ENCODE data around the gene WRNIP1. TPM values are rescaled to one million over a fixed set of nuclear protein-coding genes. Genes with fewer than 3 reads are reported as not detected.

WRNIP1 gene
- total and polyA plus RNA-seq, 7 donors, result 41.0 to 56.6 (median 47.3) TPM

DNA sequence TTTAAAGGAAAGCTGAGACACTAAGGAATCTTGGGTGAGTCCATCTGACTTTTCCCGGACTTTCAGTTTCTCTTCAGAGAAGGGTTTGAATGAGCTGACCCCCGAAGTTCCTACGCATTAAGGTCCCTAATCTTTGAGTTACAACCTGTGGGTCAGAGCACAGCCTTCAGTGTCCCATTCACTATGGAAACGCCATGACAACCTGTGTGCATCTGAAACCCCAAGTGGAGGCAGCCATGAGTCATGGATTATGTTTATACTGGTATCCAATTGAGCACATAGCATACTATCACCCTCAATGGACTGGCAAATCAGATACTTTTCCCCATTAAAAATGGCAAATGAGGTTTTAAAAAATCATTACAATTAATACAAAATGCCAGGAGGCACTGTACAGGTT lies 25.9 kb upstream of the WRNIP1 start:
- no peak overlapping the region for H3K4me3 ChIP-seq
- intact Hi-C loops (cut with DNase I), result no loop called here

DNA sequence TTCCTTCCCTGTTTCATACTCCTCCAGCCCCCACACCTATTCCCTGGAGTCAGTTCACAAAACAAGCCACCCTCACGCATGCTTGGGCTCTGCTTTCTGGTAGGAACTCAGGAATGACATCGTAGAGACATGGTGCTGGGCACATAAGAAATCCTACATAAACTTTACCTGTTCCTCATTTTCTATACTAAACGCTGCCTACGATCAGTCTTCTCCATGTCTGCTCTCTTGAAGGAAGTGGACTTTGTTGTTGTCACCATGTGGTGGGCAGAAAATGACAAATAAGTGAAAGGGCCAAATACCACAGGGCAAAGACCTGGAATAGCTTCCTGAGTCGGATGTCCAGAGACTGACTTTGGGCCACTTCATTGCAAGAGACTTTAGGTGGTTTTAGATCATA lies 24.6 kb upstream of the WRNIP1 start:
- Histone ChIP-seq H3K27me3 (no peaks in the 10 kb centered on the region), H3K27ac (no peak overlapping the region), H3K4me1 (peaks cover 0 to 16% (median 4%) of the 10 kb centered on the region in 4 donors), H3K9me3 (no peaks in the 10 kb centered on the region), H3K36me3 (no peaks in the 10 kb centered on the region), H3K4me3 (no peak overlapping the region)
- intact Hi-C loops (cut with DNase I), result no loop called here
- 85 to 88% methylated on average over 5 of the region's 5 CpGs for WGBS, 2 donors
- TF ChIP-seq POLR2A (IDR thresholded peaks at IDR 0.05) (no peak), POLR2AphosphoS5 (IDR thresholded peaks at IDR 0.05) (no peak), EP300 (IDR thresholded peaks at IDR 0.05) (no peak)
- TF ChIP-seq, protein P1, sequence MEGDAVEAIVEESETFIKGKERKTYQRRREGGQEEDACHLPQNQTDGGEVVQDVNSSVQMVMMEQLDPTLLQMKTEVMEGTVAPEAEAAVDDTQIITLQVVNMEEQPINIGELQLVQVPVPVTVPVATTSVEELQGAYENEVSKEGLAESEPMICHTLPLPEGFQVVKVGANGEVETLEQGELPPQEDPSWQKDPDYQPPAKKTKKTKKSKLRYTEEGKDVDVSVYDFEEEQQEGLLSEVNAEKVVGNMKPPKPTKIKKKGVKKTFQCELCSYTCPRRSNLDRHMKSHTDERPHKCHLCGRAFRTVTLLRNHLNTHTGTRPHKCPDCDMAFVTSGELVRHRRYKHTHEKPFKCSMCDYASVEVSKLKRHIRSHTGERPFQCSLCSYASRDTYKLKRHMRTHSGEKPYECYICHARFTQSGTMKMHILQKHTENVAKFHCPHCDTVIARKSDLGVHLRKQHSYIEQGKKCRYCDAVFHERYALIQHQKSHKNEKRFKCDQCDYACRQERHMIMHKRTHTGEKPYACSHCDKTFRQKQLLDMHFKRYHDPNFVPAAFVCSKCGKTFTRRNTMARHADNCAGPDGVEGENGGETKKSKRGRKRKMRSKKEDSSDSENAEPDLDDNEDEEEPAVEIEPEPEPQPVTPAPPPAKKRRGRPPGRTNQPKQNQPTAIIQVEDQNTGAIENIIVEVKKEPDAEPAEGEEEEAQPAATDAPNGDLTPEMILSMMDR (IDR thresholded peaks at IDR 0.05), result no peak
- DNase-seq, result no peak

More for the DNA sequence above, 25.9 kb upstream of the WRNIP1 start:
- no peak overlapping the region for H3K27ac ChIP-seq
- H3K9me3 ChIP-seq, result no peaks in the 10 kb centered on the region
- H3K4me1 ChIP-seq, result peaks cover 0 to 12% (median 4%) of the 10 kb centered on the region in 4 donors
- 89 to 93% methylated on average over 4 of the region's 4 CpGs for WGBS, 2 donors
- H3K36me3 ChIP-seq, result no peaks in the 10 kb centered on the region
- TF ChIP-seq EP300 (IDR thresholded peaks at IDR 0.05) (no peak), POLR2AphosphoS5 (IDR thresholded peaks at IDR 0.05) (no peak), POLR2A (IDR thresholded peaks at IDR 0.05) (no peak)
- TF ChIP-seq, protein P1 (IDR thresholded peaks at IDR 0.05), result no peak
- no peak for DNase-seq
- no peaks in the 10 kb centered on the region for H3K27me3 ChIP-seq

DNA sequence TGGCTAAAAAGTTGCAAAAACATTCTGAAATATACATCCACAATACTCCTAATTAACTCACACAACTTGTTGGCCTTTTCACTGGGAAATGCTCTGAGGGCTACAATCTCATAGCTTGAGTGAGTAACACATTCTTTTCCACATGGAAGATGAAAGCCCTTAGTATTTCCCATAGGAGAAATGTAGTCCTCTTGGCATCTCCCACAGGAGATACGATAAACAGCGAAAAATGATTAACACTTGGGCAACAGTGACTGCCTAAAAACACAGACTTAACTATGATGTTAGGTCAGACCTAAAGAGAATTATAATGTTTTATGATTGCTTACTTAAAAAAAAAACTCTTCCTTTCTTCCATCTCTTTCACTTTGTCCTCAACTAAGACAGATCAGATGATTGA lies 23.4 kb upstream of the WRNIP1 start:
- H3K27me3 ChIP-seq, result no peaks in the 10 kb centered on the region
- peaks cover 0 to 16% (median 4%) of the 10 kb centered on the region in 4 donors for H3K4me1 ChIP-seq
- TF ChIP-seq, protein P1 (IDR thresholded peaks at IDR 0.05), result no peak
- TF ChIP-seq EP300 (IDR thresholded peaks at IDR 0.05) (no peak), POLR2AphosphoS5 (IDR thresholded peaks at IDR 0.05) (no peak), POLR2A (IDR thresholded peaks at IDR 0.05) (no peak)
- H3K4me3 ChIP-seq, result no peak overlapping the region
- no peak overlapping the region for H3K27ac ChIP-seq
- no peak for DNase-seq
- 95 to 98% methylated on average over 2 of the region's 2 CpGs for WGBS, 2 donors
- no peaks in the 10 kb centered on the region for H3K36me3 ChIP-seq
- H3K9me3 ChIP-seq, result no peaks in the 10 kb centered on the region
- intact Hi-C loops (cut with DNase I), result no loop called here

DNA sequence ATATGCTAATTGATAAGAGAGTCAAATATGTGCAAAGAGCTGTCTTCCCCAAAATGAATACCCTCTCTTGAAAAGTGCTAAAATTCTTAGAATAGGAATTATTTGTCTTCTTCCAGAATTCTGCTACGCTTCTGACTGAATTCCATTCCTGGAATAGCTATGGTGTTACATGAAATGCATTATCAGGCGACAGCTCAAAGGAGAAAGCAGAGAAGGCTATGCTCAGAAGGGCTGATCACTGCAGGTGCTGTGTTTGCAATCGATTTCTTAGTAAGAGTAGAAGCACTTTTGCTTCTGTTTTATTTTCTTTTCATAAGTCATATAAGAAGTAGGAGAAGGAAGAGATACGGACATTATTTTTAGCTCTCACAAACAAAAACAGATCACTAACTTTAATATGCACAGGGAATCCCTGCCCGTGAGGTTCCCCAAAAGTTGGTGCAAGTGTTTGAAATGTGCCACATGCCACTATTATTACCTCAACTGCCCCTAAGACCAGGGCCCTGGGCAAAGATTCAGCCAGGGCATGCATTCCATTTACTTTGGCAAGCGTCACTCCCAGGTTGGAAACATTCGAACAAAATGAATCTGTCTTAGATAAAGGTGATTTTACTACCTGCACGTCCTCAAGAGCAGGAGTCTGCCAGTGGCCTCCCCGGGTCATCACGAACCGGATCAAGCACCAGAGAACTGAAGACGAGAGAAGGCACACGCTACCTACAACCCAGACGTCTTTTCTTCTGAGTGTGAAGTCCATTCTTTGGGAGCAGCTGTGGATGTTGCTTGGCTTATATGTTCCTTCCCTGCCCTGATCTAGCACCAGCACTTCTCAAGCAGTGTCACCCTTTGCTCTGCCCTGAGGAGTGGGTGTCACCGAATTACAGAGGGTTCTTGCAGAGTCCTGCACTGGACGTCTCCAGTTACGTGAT lies 21.6 kb upstream of the WRNIP1 start:
- Histone ChIP-seq H3K27me3 (no peaks in the 10 kb centered on the region), H3K4me3 (no peak overlapping the region), H3K36me3 (no peaks in the 10 kb centered on the region), H3K9me3 (no peaks in the 10 kb centered on the region), H3K4me1 (peaks cover 0 to 12% (median 4%) of the 10 kb centered on the region in 4 donors), H3K27ac (no peak overlapping the region)
- intact Hi-C loops (cut with DNase I), result no loop called here
- DNase-seq, result no peak
- 59 to 86% methylated on average over 17 of the region's 17 CpGs for WGBS, 2 donors
- TF ChIP-seq, protein P1 (IDR thresholded peaks at IDR 0.05), result no peak
- TF ChIP-seq EP300 (IDR thresholded peaks at IDR 0.05), result no peak
- no peak for TF ChIP-seq POLR2A (IDR thresholded peaks at IDR 0.05)
- no peak for TF ChIP-seq POLR2AphosphoS5 (IDR thresholded peaks at IDR 0.05)

All from sigmoid colon (tissue), 7 donors.